Measurements from ENCODE around the gene MYO5B.
"Not testable (repeated sequence)": the region's sequence is repeated elsewhere in the genome, so short reads cannot be mapped to it uniquely, and the experiment has no call there.

Gene MYO5B

GRCh38 chr18:49832221-49832647, 362.7 kb downstream of the MYO5B start:
- DNase-seq (ENCODE audit: low spot score): no peak

- no peak for DNase-seq (ENCODE audit: low spot score)
Observed at GRCh38 chr18:49827996-49828395, 367.0 kb downstream of the MYO5B start.

- DNase-seq (ENCODE audit: low spot score): no peak
Observed at GRCh38 chr18:49819823-49820671, 374.9 kb downstream of the MYO5B start.

GRCh38 chr18:49819071-49819662, 375.8 kb downstream of the MYO5B start:
- DNase-seq (ENCODE audit: low spot score): no peak

- DNase-seq (ENCODE audit: low spot score): no peak
Observed at GRCh38 chr18:49817947-49818346, 377.0 kb downstream of the MYO5B start.

GRCh38 chr18:49815927-49816326, 379.0 kb downstream of the MYO5B start:
- no peak for DNase-seq (ENCODE audit: low spot score)

GRCh38 chr18:49814147-49814499, 380.8 kb downstream of the MYO5B start:
- no peak for DNase-seq (ENCODE audit: low spot score)

- DNase-seq (ENCODE audit: low spot score): peak; percentile 84
Observed at GRCh38 chr18:49813319-49814146, 381.4 kb downstream of the MYO5B start, which contains the start of gene ACAA2. Gene ACAA2, minus strand, starts transcription at chr18:49813533. Its CDS starts 49 bp downstream, at chr18:49813484.

GRCh38 chr18:49813069-49813318, 382.0 kb downstream of the MYO5B start:
- no peak for DNase-seq (ENCODE audit: low spot score)

GRCh38 chr18:49812286-49813068, 382.5 kb downstream of the MYO5B start:
- no peak for DNase-seq (ENCODE audit: low spot score)

- DNase-seq (ENCODE audit: low spot score): no peak
Observed at GRCh38 chr18:49811151-49811938, 383.6 kb downstream of the MYO5B start.

- not testable (repeated sequence) for DNase-seq (ENCODE audit: low spot score)
Observed at GRCh38 chr18:49808553-49809191, 386.3 kb downstream of the MYO5B start.

GRCh38 chr18:49804096-49804495, 390.9 kb downstream of the MYO5B start:
- DNase-seq (ENCODE audit: low spot score): no peak

- DNase-seq (ENCODE audit: low spot score): no peak
Observed at GRCh38 chr18:49802623-49803022, 392.3 kb downstream of the MYO5B start.

- DNase-seq (ENCODE audit: low spot score): not testable (repeated sequence)
Observed at GRCh38 chr18:49800491-49800890, 394.5 kb downstream of the MYO5B start.

GRCh38 chr18:49799806-49800205, 395.1 kb downstream of the MYO5B start:
- not testable (repeated sequence) for DNase-seq (ENCODE audit: low spot score)

GRCh38 chr18:49798001-49798400, 396.9 kb downstream of the MYO5B start:
- DNase-seq (ENCODE audit: low spot score): no peak

- no peak for DNase-seq (ENCODE audit: low spot score)
Observed at GRCh38 chr18:49795612-49796552, 399.1 kb downstream of the MYO5B start.

GRCh38 chr18:49794743-49795142, 400.2 kb downstream of the MYO5B start:
- DNase-seq (ENCODE audit: low spot score): no peak
